Left ventricle myocardium inferior (tissue), 1 donor: Measurements from ENCODE around the gene SORCS2. TPM values are rescaled to one million over a fixed set of nuclear protein-coding genes. Genes with fewer than 3 reads are reported as not detected.

Experiments used
- DNase-seq: peaks from one replicate; pipeline ENCODE4 v3.0.0-alpha.2; 2020
- H3K27ac ChIP-seq: fragments of 200-600 bp; replicated peaks from 2 replicates; pipeline ENCODE4 v1.8.0; 2021
- H3K27me3 ChIP-seq: fragments of 200-600 bp; 2 replicates; pipeline ENCODE4 v1.8.0; 2021; ENCODE audit warnings: low read depth
- H3K36me3 ChIP-seq: fragments of 200-600 bp; 2 replicates; pipeline ENCODE4 v1.8.0; 2021
- H3K4me1 ChIP-seq: fragments of 200-600 bp; 2 replicates; pipeline ENCODE4 v1.8.0; 2021
- H3K4me3 ChIP-seq: fragments of 200-600 bp; 2 replicates; pipeline ENCODE4 v1.8.0; 2021; ENCODE audit warnings: mild to moderate bottlenecking, moderate library complexity
- H3K9me3 ChIP-seq: fragments of 200-600 bp; replicated peaks from 2 replicates; pipeline ENCODE4 v1.8.0; 2021
- CTCF ChIP-seq: fragments of 200-600 bp; IDR thresholded peaks from 2 replicates; pipeline ENCODE4 v1.8.0; 2021; ENCODE audit warnings: antibody characterized with exemption, mild to moderate bottlenecking, borderline replicate concordance
- intact Hi-C: fragments of 100-400 bp; cut with micrococcal nuclease; formaldehyde crosslinking; loops from one replicate; pipeline ENCODE4 v1.11.0; 2022
- total RNA-seq: library from RNA; stranded (reverse); fragmentation: NEBNext Ultra II Directional; extraction: Animal tissue kit (Norgen Biotek cat#: 25700); gene quantifications from one replicate; pipeline ENCODE4 v1.2.1, GENCODE V29; 2021
- donor health status: DM: no; HTN: yes; CAD: no; lungs with severe emphysema.

SORCS2 gene
- total RNA-seq, 1 donor from 2014 or later = 1.2 TPM

DNA sequence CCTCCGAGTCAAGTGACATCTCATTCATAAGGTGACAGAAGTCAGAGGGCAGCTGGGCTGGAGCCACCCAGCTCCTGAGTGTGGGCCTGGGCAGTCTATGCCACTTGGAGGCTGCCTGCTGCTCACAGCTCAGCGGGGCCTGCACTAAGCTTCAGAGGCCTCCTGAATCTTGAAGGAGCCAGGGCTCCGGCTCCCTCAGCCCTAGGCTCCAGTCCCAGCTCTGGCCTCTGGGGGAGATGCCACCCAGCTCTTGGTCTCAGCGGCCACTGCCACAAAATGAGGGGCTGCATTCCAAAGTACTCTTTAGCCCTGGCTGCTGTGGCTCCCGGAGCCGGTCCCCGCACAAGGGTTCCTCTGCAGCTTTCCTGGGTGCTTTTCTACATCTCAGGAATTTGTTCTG, 275.1 kb downstream of the SORCS2 start:
- DNase-seq = no peak
- TF ChIP-seq CTCF = no peak
- Histone ChIP-seq H3K9me3 (peaks cover 15% of the 10 kb centered on the region), H3K4me3 (no peak overlapping the region), H3K27me3 (peaks cover 18% of the 10 kb centered on the region), H3K27ac (no peak overlapping the region), H3K36me3 (no peaks in the 10 kb centered on the region), H3K4me1 (peaks cover 9% of the 10 kb centered on the region)
- intact Hi-C loops = no loop called here

GRCh38 chr4:7469023-7469422, 276.7 kb downstream of the SORCS2 start:
- no peaks in the 10 kb centered on the region for H3K36me3 ChIP-seq
- H3K4me3 ChIP-seq = no peak overlapping the region
- intact Hi-C loops = no loop called here
- H3K9me3 ChIP-seq = peaks cover 15% of the 10 kb centered on the region
- H3K27ac ChIP-seq = no peak overlapping the region
- no peak for DNase-seq
- peaks cover 31% of the 10 kb centered on the region for H3K27me3 ChIP-seq
- H3K4me1 ChIP-seq = no peaks in the 10 kb centered on the region
- no peak for TF ChIP-seq CTCF

DNA sequence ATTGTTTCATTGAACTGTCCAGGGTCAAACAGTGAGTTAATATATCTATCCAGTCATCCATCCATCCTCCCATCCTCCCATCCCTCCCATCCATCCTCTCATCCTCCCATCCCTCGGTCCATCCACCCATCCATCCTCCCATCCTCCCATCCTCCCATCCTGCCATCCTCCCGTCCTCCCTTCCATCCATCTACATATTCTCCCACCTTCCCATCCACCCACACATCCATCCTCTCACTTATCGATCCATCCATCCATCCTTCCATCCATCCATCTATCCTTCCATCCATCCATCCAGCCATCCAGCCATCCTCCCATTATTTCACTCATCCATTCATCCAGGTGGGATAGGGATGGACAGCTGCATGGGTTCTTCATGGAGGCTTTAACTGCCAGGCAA, 277.8 kb downstream of the SORCS2 start:
- TF ChIP-seq CTCF = no peak
- H3K36me3 ChIP-seq = no peaks in the 10 kb centered on the region
- no peak overlapping the region for H3K4me3 ChIP-seq
- no peak for DNase-seq
- peaks cover 15% of the 10 kb centered on the region for H3K9me3 ChIP-seq
- no peaks in the 10 kb centered on the region for H3K4me1 ChIP-seq
- H3K27me3 ChIP-seq = peaks cover 31% of the 10 kb centered on the region
- intact Hi-C loops = no loop called here
- no peak overlapping the region for H3K27ac ChIP-seq

DNA sequence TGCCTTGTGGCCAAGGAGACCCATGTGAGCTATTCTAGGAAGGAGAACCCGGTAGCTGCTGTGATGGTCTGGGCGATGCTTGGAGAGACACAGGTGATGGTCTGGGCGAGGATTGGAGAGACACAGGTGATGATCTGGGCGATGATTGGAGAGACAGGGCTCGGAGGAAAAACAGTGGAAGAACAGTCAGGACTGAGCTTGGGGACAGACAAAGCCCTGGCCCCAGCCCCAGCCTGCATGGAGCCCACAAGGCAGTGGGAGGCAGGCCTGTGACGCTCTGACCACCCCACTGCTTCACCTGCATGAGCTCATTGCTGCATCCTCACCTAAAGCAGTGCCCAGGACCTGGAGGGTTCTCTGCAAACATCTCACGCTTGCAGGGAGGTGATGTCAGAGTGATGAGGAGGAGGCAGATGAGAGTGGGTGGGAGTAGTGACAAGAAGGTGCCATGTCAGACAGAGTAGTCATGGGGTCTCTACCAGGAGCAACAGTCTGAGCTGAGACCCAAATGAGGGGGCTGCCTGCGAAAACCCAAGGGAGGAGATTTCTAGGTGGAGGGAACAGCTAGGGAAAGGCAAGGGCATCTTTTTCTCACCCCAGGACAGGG, 278.3 kb downstream of the SORCS2 start:
- H3K27me3 ChIP-seq = peaks cover 31% of the 10 kb centered on the region
- no peaks in the 10 kb centered on the region for H3K36me3 ChIP-seq
- intact Hi-C loops = no loop called here
- no peaks in the 10 kb centered on the region for H3K4me1 ChIP-seq
- peaks cover 10% of the 10 kb centered on the region for H3K9me3 ChIP-seq
- no peak for DNase-seq
- H3K27ac ChIP-seq = no peak overlapping the region
- H3K4me3 ChIP-seq = no peak overlapping the region
- TF ChIP-seq CTCF = no peak

DNA sequence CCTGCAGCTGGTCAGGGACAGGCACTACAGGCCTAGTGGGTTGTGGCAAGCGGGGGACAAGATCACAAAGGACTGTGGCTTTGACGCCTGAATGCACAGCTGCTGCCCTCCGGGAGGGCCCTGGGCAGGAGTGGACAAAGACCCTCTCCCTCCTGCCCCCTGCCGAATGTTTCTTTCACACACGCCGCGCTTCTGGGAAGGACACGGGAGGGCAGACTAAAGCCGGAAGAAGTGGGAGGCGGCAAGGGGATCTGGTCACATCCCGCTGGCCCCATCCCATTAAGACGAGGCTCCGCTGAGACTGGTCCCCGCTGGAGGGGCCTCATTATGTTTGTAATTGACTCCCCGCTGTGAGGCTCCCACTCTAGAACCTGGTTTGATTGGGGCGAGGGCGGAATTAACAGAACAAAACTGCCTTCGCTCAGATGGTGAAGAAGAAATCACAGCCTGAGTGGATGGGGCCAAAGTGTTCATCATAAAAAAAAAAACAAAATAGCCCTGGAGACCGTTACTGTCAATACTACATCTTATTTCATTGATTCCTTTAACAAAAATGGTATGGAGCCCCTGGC, 280.2 kb downstream of the SORCS2 start:
- H3K27me3 ChIP-seq = peaks cover 31% of the 10 kb centered on the region
- H3K27ac ChIP-seq = no peak overlapping the region
- no peak for DNase-seq
- H3K4me3 ChIP-seq = no peak overlapping the region
- TF ChIP-seq CTCF = no peak
- intact Hi-C loops = no loop called here
- no peaks in the 10 kb centered on the region for H3K4me1 ChIP-seq
- H3K9me3 ChIP-seq = no peaks in the 10 kb centered on the region
- no peaks in the 10 kb centered on the region for H3K36me3 ChIP-seq
